ENCODE measurements around the gene FBXW7. TPM values are rescaled to one million over a fixed set of nuclear protein-coding genes. Genes with fewer than 3 reads are reported as not detected.

FBXW7 gene
- polyA plus RNA-seq (51.0 and 55.7 TPM in 2 replicates), polyA minus RNA-seq (182 and 221 TPM in 2 replicates)

GRCh38 chr4:152535903-152536544 is at the start of gene FBXW7:
Gene FBXW7 (minus strand): TSS chr4:152536092. CDS start chr4:152411803, 124,289 bp downstream.
- Histone ChIP-seq H3K4me3 (ENCODE audit: low read length) (peak within 1 kb of the TSS; percentile 95), H3K4me2 (ENCODE audit: low read length) (peak within 1 kb of the TSS; percentile 81), H3K27me3 (ENCODE audit: insufficient read depth, low read depth, low read length) (no peaks in the 10 kb centered on the region), H3K79me2 (replicated peaks; ENCODE audit: insufficient read depth, low read length) (peaks cover 53% of the 10 kb centered on the region), H3K9me3 (ENCODE audit: low read length) (no peaks in the 10 kb centered on the region), H3K27ac (ENCODE audit: low read length) (peak within 1 kb of the TSS; percentile 94), H3K36me3 (ENCODE audit: insufficient read depth, low read length) (no peaks in the 10 kb centered on the region), H3F3A (ENCODE audit: insufficient read depth, low read length, poor library complexity, severe bottlenecking) (peaks cover 6% of the 10 kb centered on the region), H4K20me1 (ENCODE audit: insufficient read depth) (no peaks in the 10 kb centered on the region), H2AFZ (ENCODE audit: low read depth, low read length) (peak within 1 kb of the TSS; percentile 97), H3K9me2 (ENCODE audit: insufficient read depth, low read length) (no peaks in the 10 kb centered on the region), H3K9ac (ENCODE audit: low read length) (peak within 1 kb of the TSS; percentile 86)
- no peak for TF ChIP-seq EZH2 (IDR thresholded peaks at IDR 0.05; ENCODE audit: borderline replicate concordance, insufficient read depth, low read length, poor library complexity, severe bottlenecking)
- TF ChIP-seq MXI1 (conservative IDR thresholded peaks at IDR 0.05; ENCODE audit: poor library complexity, severe bottlenecking), result peak; percentile 73
- peak; percentile 95 for TF ChIP-seq POLR2AphosphoS5 (IDR thresholded peaks at IDR 0.05)
- peak; percentile 32 for TF ChIP-seq RAD21 (conservative IDR thresholded peaks at IDR 0.05)
- TF ChIP-seq EP300 (conservative IDR thresholded peaks at IDR 0.05; ENCODE audit: poor library complexity, severe bottlenecking), result peak; percentile 71
- peak; percentile 78 for TF ChIP-seq TAF1 (IDR thresholded peaks at IDR 0.05; ENCODE audit: low read depth)

- Histone ChIP-seq H3K4me2 (ENCODE audit: low read length) (no peak overlapping the region), H3K9ac (ENCODE audit: low read length) (no peak overlapping the region), H3K9me3 (ENCODE audit: low read length) (peaks cover 6% of the 10 kb centered on the region), H3K79me2 (replicated peaks; ENCODE audit: insufficient read depth, low read length) (no peaks in the 10 kb centered on the region), H3K4me3 (ENCODE audit: low read length) (no peak overlapping the region), H2AFZ (ENCODE audit: low read depth, low read length) (no peak overlapping the region), H3K36me3 (ENCODE audit: insufficient read depth, low read length) (no peaks in the 10 kb centered on the region), H3K9me2 (ENCODE audit: insufficient read depth, low read length) (no peaks in the 10 kb centered on the region), H3K27me3 (ENCODE audit: insufficient read depth, low read depth, low read length) (no peaks in the 10 kb centered on the region), H3F3A (ENCODE audit: insufficient read depth, low read length, poor library complexity, severe bottlenecking) (no peaks in the 10 kb centered on the region), H3K27ac (ENCODE audit: low read length) (no peak overlapping the region), H4K20me1 (ENCODE audit: insufficient read depth) (no peaks in the 10 kb centered on the region)
- TF ChIP-seq REST (IDR thresholded peaks at IDR 0.05; ENCODE audit: borderline replicate concordance), result no peak
Observed at GRCh38 chr4:152585023-152585441, 49.1 kb upstream of the FBXW7 start.

- Histone ChIP-seq H3K4me3 (ENCODE audit: low read length) (no peak overlapping the region), H3K36me3 (ENCODE audit: insufficient read depth, low read length) (no peaks in the 10 kb centered on the region), H3F3A (ENCODE audit: insufficient read depth, low read length, poor library complexity, severe bottlenecking) (no peaks in the 10 kb centered on the region), H3K9me3 (ENCODE audit: low read length) (no peaks in the 10 kb centered on the region), H3K9ac (ENCODE audit: low read length) (no peak overlapping the region), H3K27me3 (ENCODE audit: insufficient read depth, low read depth, low read length) (no peaks in the 10 kb centered on the region), H2AFZ (ENCODE audit: low read depth, low read length) (no peak overlapping the region), H4K20me1 (ENCODE audit: insufficient read depth) (no peaks in the 10 kb centered on the region), H3K27ac (ENCODE audit: low read length) (no peak overlapping the region), H3K9me2 (ENCODE audit: insufficient read depth, low read length) (no peaks in the 10 kb centered on the region), H3K4me2 (ENCODE audit: low read length) (no peak overlapping the region), H3K79me2 (replicated peaks; ENCODE audit: insufficient read depth, low read length) (no peaks in the 10 kb centered on the region)
- TF ChIP-seq RAD21 (conservative IDR thresholded peaks at IDR 0.05) (no peak), EZH2 (IDR thresholded peaks at IDR 0.05; ENCODE audit: borderline replicate concordance, insufficient read depth, low read length, poor library complexity, severe bottlenecking) (no peak), TAF1 (IDR thresholded peaks at IDR 0.05; ENCODE audit: low read depth) (no peak), REST (IDR thresholded peaks at IDR 0.05; ENCODE audit: borderline replicate concordance) (no peak), SMC3 (conservative IDR thresholded peaks at IDR 0.05; ENCODE audit: poor library complexity) (no peak), POLR2AphosphoS5 (IDR thresholded peaks at IDR 0.05) (no peak), MXI1 (conservative IDR thresholded peaks at IDR 0.05; ENCODE audit: poor library complexity, severe bottlenecking) (no peak), EP300 (conservative IDR thresholded peaks at IDR 0.05; ENCODE audit: poor library complexity, severe bottlenecking) (no peak), CTCF (IDR thresholded peaks at IDR 0.05; ENCODE audit: poor library complexity, severe bottlenecking) (no peak)
Observed at GRCh38 chr4:152581536-152582160, 45.8 kb upstream of the FBXW7 start.

Data from neural cell (in vitro differentiated cells).